ENCODE results near the gene PRRG3.

PRRG3 gene

GRCh38 chrX:151710457-151710856, 15.2 kb downstream of the PRRG3 start:
- no peak for DNase-seq

- DNase-seq: no peak
Observed at GRCh38 chrX:151711154-151711553, 15.9 kb downstream of the PRRG3 start.

- DNase-seq: no peak
Observed at GRCh38 chrX:151711787-151712186, 16.5 kb downstream of the PRRG3 start.

- DNase-seq: no peak
Observed at GRCh38 chrX:151712253-151712652, 17.0 kb downstream of the PRRG3 start.

GRCh38 chrX:151713849-151714248, 18.6 kb downstream of the PRRG3 start:
- no peak for DNase-seq

- DNase-seq: no peak
Observed at GRCh38 chrX:151714362-151714761, 19.1 kb downstream of the PRRG3 start.

GRCh38 chrX:151715752-151716151, 20.5 kb downstream of the PRRG3 start, which contains the start of gene FATE1:
Gene FATE1 (plus strand): TSS chrX:151716035. CDS start chrX:151716120, 85 bp downstream.
- no peak for DNase-seq

GRCh38 chrX:151722241-151722846, 27.1 kb downstream of the PRRG3 start:
- DNase-seq: no peak

GRCh38 chrX:151723156-151723760, 28.0 kb downstream of the PRRG3 start:
- DNase-seq: no peak

GRCh38 chrX:151724563-151725337, 29.5 kb downstream of the PRRG3 start:
- DNase-seq: no peak

- no peak for DNase-seq
Observed at GRCh38 chrX:151725338-151725614, 30.0 kb downstream of the PRRG3 start.

- DNase-seq: no peak
Observed at GRCh38 chrX:151726751-151727150, 31.5 kb downstream of the PRRG3 start.

- no peak for DNase-seq
Observed at GRCh38 chrX:151727346-151727745, 32.1 kb downstream of the PRRG3 start.

- DNase-seq: no peak
Observed at GRCh38 chrX:151729056-151729725, 33.9 kb downstream of the PRRG3 start.

- DNase-seq: no peak
Observed at GRCh38 chrX:151734446-151734845, 39.2 kb downstream of the PRRG3 start, which contains the start of gene CNGA2. Gene CNGA2 (plus strand): TSS chrX:151734746. CDS start chrX:151738484, 3,738 bp downstream.

GRCh38 chrX:151735219-151735618, 40.0 kb downstream of the PRRG3 start:
- no peak for DNase-seq

- no peak for DNase-seq
Observed at GRCh38 chrX:151736685-151737084, 41.4 kb downstream of the PRRG3 start.

GRCh38 chrX:151737494-151737893, 42.2 kb downstream of the PRRG3 start:
- no peak for DNase-seq

GRCh38 chrX:151738751-151739150, 43.5 kb downstream of the PRRG3 start:
- DNase-seq: no peak

GRCh38 chrX:151741606-151742005, 46.3 kb downstream of the PRRG3 start:
- DNase-seq: no peak

GRCh38 chrX:151742311-151742710, 47.1 kb downstream of the PRRG3 start:
- DNase-seq: no peak

GRCh38 chrX:151743651-151744470, 48.6 kb downstream of the PRRG3 start:
- no peak for DNase-seq

- no peak for DNase-seq
Observed at GRCh38 chrX:151745651-151746050, 50.4 kb downstream of the PRRG3 start.
